ENCODE measurements around the gene VPS37D. TPM values are rescaled to one million over a fixed set of nuclear protein-coding genes. Genes with fewer than 3 reads are reported as not detected.

Gene VPS37D
- total RNA-seq, 2 experiments from 2014 or later = not detected

DNA sequence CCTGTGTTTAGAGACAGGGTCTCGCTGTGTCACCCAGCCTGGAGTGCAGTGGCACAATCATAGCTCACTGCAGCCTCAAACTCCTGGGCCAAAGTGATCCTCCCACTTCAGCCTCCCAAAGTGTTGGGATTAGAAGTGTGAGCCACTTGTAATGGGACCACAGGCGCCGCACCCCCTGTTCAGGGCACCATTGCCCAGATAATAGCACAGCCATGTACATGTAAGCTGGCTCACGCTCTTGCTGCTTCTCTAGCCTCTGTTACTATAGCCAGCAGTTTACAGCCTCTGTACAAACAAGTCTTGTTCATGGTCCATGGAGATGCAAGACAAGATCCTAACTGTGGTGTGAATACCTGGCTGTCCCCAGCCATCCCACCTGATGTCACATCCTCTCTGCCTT lies 39.1 kb upstream of the VPS37D start:
- no peak overlapping the region for H3K27ac Mint-ChIP-seq
- H3K27me3 Mint-ChIP-seq (ENCODE audit: low read depth) = peaks cover 33% of the 10 kb centered on the region
- no peaks in the 10 kb centered on the region for H3K36me3 Mint-ChIP-seq (ENCODE audit: low read depth)
- CTCF ChIA-PET = interaction anchor here (0.6 kb wide), 1 partner anchor 93 kb away, joined by 3 read pairs; no protein-coding TSS in a partner anchor
- peaks cover 3% of the 10 kb centered on the region for H3K4me1 Mint-ChIP-seq (ENCODE audit: low read depth)
- H3K9me3 Mint-ChIP-seq = no peaks in the 10 kb centered on the region
- intact Hi-C loops (cut with micrococcal nuclease) = loop anchor here (2.0 kb wide), 1 partner anchor 38 kb away; the partner anchor contains the start of gene VPS37D
- no peak overlapping the region for H3K4me3 Mint-ChIP-seq
- no peak for DNase-seq

DNA sequence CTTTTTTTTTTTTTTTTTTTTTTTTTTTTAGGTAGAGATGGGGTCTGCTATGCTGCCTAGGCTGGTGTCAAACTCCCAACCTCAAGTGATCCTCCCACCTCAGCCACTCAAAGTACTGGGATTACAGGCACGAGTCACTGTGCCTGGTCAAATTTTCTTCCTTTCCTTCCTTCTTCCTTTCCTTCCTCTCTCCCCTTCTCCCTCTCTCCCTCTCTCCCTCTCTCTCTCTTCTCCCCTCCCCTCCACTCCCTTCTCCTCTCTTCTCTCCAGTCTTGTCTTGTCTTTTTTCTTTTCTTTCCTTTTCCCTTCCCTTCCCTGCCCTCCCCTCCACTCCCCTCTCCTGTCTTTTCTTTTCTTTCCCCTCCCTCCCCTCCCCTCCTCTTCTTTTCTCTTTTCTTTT lies 36.1 kb upstream of the VPS37D start:
- intact Hi-C loops (cut with micrococcal nuclease) = no loop called here
- no peak overlapping the region for H3K27ac Mint-ChIP-seq
- no peaks in the 10 kb centered on the region for H3K36me3 Mint-ChIP-seq (ENCODE audit: low read depth)
- H3K4me1 Mint-ChIP-seq (ENCODE audit: low read depth) = peaks cover 2% of the 10 kb centered on the region
- no peak overlapping the region for H3K4me3 Mint-ChIP-seq
- peaks cover 30% of the 10 kb centered on the region for H3K27me3 Mint-ChIP-seq (ENCODE audit: low read depth)
- no peak for DNase-seq
- no peaks in the 10 kb centered on the region for H3K9me3 Mint-ChIP-seq
- CTCF ChIA-PET = interaction anchor here (1.5 kb wide), 1 partner anchor 11 kb away, joined by 3 read pairs; no protein-coding TSS in a partner anchor

DNA sequence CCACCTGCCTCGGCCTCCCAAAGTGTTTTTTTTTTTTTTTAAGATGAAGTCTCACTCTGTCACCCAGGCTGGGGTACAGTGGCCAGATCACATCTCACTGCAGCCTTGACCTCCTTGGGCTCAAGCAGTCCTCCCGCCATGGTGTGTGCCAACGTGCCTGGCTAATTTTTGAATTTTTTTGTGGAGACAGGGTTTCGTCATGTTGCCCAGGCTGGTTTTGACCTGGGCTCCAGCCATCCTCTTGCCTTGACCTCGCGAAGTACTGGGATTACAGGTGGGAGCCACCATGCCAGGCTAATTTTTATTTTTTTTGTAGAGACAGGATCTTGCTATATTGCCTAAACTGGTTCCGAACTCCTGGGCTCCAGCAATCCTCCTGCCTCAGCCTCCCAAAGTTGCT lies 34.3 kb upstream of the VPS37D start:
- H3K4me1 Mint-ChIP-seq (ENCODE audit: low read depth) = peaks cover 2% of the 10 kb centered on the region
- H3K4me3 Mint-ChIP-seq = no peak overlapping the region
- no peak for DNase-seq
- H3K27me3 Mint-ChIP-seq (ENCODE audit: low read depth) = peaks cover 24% of the 10 kb centered on the region
- no peaks in the 10 kb centered on the region for H3K9me3 Mint-ChIP-seq
- no peak overlapping the region for H3K27ac Mint-ChIP-seq
- CTCF ChIA-PET = no interaction called here
- no peaks in the 10 kb centered on the region for H3K36me3 Mint-ChIP-seq (ENCODE audit: low read depth)
- intact Hi-C loops (cut with micrococcal nuclease) = no loop called here

DNA sequence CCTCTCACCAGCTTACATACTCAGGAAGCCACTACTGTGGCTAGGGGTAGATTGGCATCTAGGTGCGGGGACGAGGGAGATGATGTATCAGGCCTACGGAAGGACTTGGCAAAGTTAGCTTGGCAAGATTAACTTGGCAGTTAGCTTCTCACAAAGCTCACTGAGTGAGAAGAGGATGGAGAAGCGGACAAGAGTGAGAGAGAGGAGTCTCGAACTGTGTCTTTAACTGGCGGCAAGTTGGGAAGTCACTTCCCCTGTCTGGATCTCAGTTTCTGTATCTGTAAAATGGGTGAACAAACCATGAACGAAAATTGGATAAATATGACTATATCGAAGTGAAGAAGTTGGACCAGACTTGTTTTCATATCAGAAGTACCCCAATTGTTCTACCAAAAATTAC lies 33.8 kb upstream of the VPS37D start:
- H3K9me3 Mint-ChIP-seq = no peaks in the 10 kb centered on the region

DNA sequence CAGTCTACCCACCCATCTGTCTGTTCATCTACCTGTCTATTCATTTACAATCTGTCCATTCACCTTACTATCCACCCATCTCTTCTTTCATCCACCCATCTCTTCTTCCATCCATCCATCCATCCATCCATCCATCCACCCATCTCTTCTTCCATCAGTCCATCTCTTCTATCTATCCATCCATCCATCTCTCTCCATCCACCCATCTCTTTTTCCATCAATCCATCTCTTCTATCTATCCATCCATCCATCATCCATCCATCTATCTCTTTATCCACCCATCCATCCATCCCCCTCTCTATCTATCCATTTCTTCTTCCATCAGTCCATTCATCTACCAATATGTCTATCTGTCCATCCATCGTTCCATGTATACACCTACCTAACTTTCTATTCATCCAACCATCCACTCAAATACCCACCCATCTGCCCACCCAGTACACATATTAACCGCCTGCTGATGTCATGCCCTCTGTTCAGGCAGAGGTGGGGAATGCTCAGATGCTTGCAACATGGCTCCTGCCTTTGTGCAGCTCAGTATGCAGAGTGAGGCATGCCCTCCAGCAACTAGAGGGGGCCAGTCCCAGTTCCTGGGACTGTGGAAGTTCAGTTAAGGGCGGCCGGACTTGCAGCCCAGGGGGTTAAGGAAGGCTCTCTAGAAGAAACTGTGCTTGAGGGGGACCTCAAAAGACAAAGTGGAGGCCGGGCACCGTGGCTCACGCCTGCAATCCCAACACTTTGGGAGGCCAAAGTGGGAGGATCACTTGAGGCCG lies 32.0 kb upstream of the VPS37D start:
- no peaks in the 10 kb centered on the region for H3K9me3 Mint-ChIP-seq
- CTCF ChIA-PET = no interaction called here
- H3K4me3 Mint-ChIP-seq = no peak overlapping the region
- intact Hi-C loops (cut with micrococcal nuclease) = no loop called here
- H3K27ac Mint-ChIP-seq = no peak overlapping the region
- H3K36me3 Mint-ChIP-seq (ENCODE audit: low read depth) = no peaks in the 10 kb centered on the region
- peaks cover 18% of the 10 kb centered on the region for H3K27me3 Mint-ChIP-seq (ENCODE audit: low read depth)
- DNase-seq = no peak
- peaks cover 2% of the 10 kb centered on the region for H3K4me1 Mint-ChIP-seq (ENCODE audit: low read depth)

More for the DNA sequence above, 33.8 kb upstream of the VPS37D start:
- Mint-ChIP-seq H3K4me1 (ENCODE audit: low read depth) (peaks cover 2% of the 10 kb centered on the region), H3K27me3 (ENCODE audit: low read depth) (peaks cover 19% of the 10 kb centered on the region), H3K36me3 (ENCODE audit: low read depth) (no peaks in the 10 kb centered on the region), H3K4me3 (no peak overlapping the region), H3K27ac (no peak overlapping the region)
- CTCF ChIA-PET = no interaction called here
- intact Hi-C loops (cut with micrococcal nuclease) = no loop called here
- no peak for DNase-seq

DNA sequence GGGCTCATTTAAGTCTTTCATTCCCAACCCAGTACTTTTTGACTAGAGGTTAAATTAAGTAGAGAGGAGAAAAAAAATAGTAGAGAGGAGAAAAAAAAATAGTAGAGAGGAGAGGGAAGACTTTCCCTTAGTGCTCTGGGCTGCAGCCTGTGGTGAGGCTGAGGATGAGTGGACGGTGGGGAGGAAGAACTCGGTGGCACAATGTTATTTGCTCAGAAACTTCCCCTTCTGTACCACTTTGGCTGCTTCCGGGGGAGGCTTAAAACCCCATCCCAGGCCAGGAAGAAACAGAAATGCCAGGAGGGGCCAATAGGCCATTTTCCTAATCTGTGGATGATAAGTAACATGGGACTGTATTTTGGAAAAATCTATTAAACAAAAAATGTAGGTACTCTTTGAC lies 28.7 kb upstream of the VPS37D start:
- H3K4me3 Mint-ChIP-seq = no peak overlapping the region
- intact Hi-C loops (cut with micrococcal nuclease) = no loop called here
- DNase-seq = no peak
- H3K27me3 Mint-ChIP-seq (ENCODE audit: low read depth) = peaks cover 19% of the 10 kb centered on the region
- H3K9me3 Mint-ChIP-seq = peaks cover 4% of the 10 kb centered on the region
- CTCF ChIA-PET = no interaction called here
- no peaks in the 10 kb centered on the region for H3K36me3 Mint-ChIP-seq (ENCODE audit: low read depth)
- H3K27ac Mint-ChIP-seq = no peak overlapping the region
- H3K4me1 Mint-ChIP-seq (ENCODE audit: low read depth) = peaks cover 2% of the 10 kb centered on the region

DNA sequence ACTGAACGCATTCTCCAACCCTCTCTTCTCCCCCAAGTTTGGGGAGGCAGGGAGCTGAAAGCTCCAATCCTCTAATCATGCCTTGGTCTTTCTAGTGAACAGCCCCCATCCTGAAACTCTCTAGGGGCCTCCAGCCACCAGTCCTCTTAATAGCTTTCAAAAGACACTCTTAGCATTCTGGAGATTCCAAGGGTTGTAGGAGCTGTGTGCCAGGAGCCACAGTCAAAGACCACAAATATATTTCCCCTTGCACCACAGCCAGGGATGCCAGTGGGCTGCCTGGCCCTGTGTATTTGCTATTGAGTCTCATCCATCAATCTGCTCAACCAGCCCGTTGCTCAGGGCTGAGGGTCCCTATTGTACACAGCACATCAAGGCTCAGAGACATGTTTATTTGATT lies 24.8 kb upstream of the VPS37D start:
- no peaks in the 10 kb centered on the region for H3K4me1 Mint-ChIP-seq (ENCODE audit: low read depth)
- DNase-seq = no peak
- no peak overlapping the region for H3K4me3 Mint-ChIP-seq
- H3K27ac Mint-ChIP-seq = no peak overlapping the region
- intact Hi-C loops (cut with micrococcal nuclease) = no loop called here
- peaks cover 23% of the 10 kb centered on the region for H3K27me3 Mint-ChIP-seq (ENCODE audit: low read depth)
- H3K9me3 Mint-ChIP-seq = peaks cover 4% of the 10 kb centered on the region
- CTCF ChIA-PET = interaction anchor here (1.0 to 1.6 kb wide), 2 partner anchors 12 to 36 kb away, joined by 3 to 4 read pairs; no protein-coding TSS in a partner anchor
- no peaks in the 10 kb centered on the region for H3K36me3 Mint-ChIP-seq (ENCODE audit: low read depth)

DNA sequence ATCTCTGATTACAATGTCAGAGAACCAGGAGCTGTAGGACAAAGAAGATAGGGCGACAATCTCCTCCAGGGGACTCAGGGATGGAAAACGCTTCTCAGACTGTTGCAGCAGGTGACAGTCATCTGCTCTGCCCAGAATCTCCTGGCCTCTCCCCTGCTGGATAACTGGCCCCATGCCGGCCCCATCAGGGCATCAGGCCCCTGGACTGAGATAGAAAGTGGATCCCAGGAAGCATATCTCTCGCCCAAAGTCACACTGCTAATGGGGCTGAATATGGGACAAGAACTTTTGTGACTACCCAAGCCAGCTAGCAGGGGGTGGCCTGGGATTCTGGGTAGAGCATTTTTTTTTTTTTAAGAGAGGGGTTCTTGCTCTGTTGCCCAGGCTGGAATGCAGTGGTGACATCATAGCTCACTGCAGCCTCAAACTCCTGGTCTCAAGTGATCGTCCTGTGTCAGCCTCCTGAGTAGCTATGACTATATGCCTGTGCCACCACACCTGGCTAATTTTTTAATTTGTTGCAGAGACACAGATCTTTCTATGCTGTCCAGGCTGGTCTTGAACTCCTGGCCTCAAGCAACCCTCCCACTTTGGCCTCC lies 22.8 kb upstream of the VPS37D start:
- H3K27ac Mint-ChIP-seq = no peak overlapping the region
- H3K9me3 Mint-ChIP-seq = peaks cover 4% of the 10 kb centered on the region
- no peak overlapping the region for H3K4me3 Mint-ChIP-seq
- H3K4me1 Mint-ChIP-seq (ENCODE audit: low read depth) = peaks cover 11% of the 10 kb centered on the region
- H3K27me3 Mint-ChIP-seq (ENCODE audit: low read depth) = peaks cover 37% of the 10 kb centered on the region
- H3K36me3 Mint-ChIP-seq (ENCODE audit: low read depth) = no peaks in the 10 kb centered on the region
- CTCF ChIA-PET = interaction anchor here (0.5 to 3.9 kb wide), 6 partner anchors 23 to 1367 kb away, joined by 3 to 12 read pairs (median 4); no protein-coding TSS in a partner anchor
- intact Hi-C loops (cut with micrococcal nuclease) = loop anchor here (5.0 kb wide), 1 partner anchor 73 kb away; the partner anchor contains the start of gene STX1A
- DNase-seq = no peak

DNA sequence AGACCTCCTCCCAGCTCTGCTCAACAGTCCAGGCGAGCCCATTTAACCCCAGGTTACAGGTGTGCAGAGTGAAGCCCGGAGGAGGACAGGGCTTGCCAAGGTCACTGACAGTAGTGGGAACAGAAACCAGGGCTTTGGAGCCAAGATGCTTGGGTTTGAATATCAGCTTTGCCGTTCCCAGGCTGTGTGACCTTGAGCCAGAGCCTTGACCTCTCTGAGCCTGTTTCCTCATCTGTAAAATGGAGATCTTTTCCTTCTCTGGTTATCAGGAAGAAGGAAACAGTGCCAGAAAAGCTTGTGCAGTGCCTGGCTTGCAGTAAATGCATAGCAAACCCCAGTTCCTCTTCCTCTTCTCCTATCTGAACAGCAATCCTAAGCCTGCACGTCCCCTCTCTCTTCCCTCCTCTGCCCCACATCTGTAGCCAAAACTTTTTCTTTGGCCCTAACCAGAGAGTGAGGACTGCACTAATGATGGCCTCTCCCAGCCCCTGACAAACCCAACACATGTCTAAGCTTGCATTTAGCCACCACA lies 21.9 kb upstream of the VPS37D start:
- H3K9me3 Mint-ChIP-seq = peaks cover 4% of the 10 kb centered on the region
- no peak for DNase-seq
- no peaks in the 10 kb centered on the region for H3K36me3 Mint-ChIP-seq (ENCODE audit: low read depth)
- intact Hi-C loops (cut with micrococcal nuclease) = loop anchor here (5.0 kb wide), 1 partner anchor 72 kb away; the partner anchor contains the start of gene STX1A
- peaks cover 45% of the 10 kb centered on the region for H3K27me3 Mint-ChIP-seq (ENCODE audit: low read depth)
- H3K4me1 Mint-ChIP-seq (ENCODE audit: low read depth) = peaks cover 11% of the 10 kb centered on the region
- H3K27ac Mint-ChIP-seq = no peak overlapping the region
- CTCF ChIA-PET = interaction anchor here (0.6 to 3.9 kb wide), 4 partner anchors 22 to 88 kb away, joined by 3 to 12 read pairs (median 6); partner anchors contain the start of genes BCL7B and VPS37D
- H3K4me3 Mint-ChIP-seq = no peak overlapping the region

DNA sequence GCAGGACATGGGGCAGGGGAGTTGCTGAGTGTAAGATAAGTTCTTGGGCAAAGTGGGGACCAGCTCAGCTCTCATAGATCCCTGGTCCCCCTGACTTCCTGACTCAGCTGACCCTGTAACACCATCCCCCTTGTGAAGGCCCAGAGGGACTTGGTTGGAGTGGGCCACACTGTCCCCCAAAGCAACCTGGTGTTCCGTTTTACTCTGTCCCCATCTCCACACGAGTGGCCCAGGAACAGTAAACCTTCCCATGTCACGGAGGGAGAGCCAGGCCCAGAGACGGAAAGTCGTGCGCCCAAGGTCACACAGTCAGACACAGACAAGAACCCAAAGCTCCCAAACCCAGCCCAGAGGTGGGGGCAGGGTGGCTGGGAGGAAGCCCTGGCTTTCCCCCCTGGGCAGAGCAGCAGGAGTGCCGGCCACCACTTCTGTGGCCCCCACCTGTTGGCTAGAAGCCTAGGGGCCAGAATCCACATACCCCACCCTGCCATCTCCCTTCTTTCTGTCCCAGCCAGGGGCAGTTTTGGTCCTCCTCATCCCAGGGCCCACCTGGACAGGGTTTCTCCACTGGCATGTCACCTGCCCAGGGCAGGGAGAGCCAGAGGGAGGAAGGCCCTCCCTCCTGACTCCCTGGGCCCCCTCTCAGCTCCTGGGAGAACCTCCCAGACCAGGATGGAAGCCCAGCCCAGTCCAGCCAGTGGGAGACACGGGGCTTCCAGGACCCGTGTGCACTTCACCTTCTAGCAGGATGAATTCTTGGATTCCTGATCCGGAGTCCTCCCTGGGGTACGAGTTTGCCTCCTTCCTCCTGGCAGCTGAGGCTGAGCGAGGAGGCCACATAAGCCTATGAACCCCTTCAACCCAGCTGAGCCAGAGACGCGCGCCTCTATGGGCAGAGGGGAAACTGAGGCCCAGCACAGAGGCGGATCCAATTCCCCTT lies 20.6 kb upstream of the VPS37D start:
- no peaks in the 10 kb centered on the region for H3K9me3 Mint-ChIP-seq
- peaks cover 11% of the 10 kb centered on the region for H3K4me1 Mint-ChIP-seq (ENCODE audit: low read depth)
- H3K27ac Mint-ChIP-seq = no peak overlapping the region
- CTCF ChIA-PET = interaction anchor here (0.6 to 3.9 kb wide), 5 partner anchors 21 to 208 kb away, joined by 4 to 12 read pairs (median 5); partner anchors contain the start of gene VPS37D
- peaks cover 45% of the 10 kb centered on the region for H3K27me3 Mint-ChIP-seq (ENCODE audit: low read depth)
- H3K4me3 Mint-ChIP-seq = no peak overlapping the region
- intact Hi-C loops (cut with micrococcal nuclease) = loop anchor here (5.0 kb wide), 1 partner anchor 70 kb away; the partner anchor contains the start of gene STX1A
- no peak for DNase-seq
- H3K36me3 Mint-ChIP-seq (ENCODE audit: low read depth) = no peaks in the 10 kb centered on the region

DNA sequence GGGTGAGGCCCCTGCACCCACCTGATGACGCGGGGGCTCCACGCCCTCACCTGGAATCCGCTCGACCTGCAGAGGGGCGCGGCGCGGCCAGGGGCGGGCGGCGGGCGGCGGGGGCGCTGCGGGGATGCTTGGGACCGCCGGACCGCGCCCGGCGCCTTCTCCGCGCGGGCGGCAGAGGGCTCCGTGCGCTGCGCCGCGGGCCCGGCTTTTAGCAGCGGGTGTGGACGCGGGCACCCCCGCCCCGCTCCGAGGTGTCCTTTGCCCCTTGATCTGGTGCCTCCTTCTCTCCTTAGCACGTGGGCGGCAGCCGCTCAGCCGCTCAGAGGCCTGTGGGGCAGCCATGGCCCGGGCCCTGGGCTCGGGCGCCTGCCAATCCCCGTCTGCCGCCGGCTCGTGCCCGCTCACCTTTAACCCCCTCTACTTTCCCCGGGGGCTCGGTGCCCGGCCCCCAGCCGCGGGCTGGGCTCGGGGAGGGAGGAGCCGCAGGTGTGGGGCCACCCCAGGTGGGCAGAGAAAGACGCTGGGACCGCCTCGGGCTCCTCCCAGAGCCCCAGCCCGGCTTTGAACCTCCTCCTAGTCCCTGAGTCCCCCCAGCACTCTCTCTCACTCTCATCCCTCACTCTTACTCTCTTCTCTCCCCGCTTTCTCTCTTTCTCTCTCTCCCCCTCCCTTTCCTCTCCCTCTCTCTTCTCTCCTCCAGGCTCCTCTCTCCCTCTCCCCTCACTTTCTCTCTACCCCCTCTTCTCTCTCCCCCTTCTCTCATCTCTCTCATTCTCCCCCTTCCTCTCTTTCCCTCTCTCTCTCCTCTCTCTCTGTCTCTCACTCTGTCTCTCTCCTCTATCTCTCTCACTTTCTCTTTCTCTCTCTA lies 19.7 kb upstream of the VPS37D start:
- intact Hi-C loops (cut with micrococcal nuclease) = loop anchor here (5.0 kb wide), 1 partner anchor 69 kb away; the partner anchor contains the start of gene STX1A
- H3K4me1 Mint-ChIP-seq (ENCODE audit: low read depth) = peaks cover 11% of the 10 kb centered on the region
- H3K4me3 Mint-ChIP-seq = peak overlapping the region; percentile 33
- no peak overlapping the region for H3K27ac Mint-ChIP-seq
- H3K27me3 Mint-ChIP-seq (ENCODE audit: low read depth) = peaks cover 50% of the 10 kb centered on the region
- CTCF ChIA-PET = interaction anchor here (2.1 to 3.9 kb wide), 2 partner anchors 20 to 41 kb away, joined by 8 to 12 read pairs; partner anchors contain the start of gene VPS37D
- no peaks in the 10 kb centered on the region for H3K9me3 Mint-ChIP-seq
- H3K36me3 Mint-ChIP-seq (ENCODE audit: low read depth) = no peaks in the 10 kb centered on the region
- peak; percentile 30 for DNase-seq
